IMR-90 (cell line): Measurements from ENCODE around the gene SMIM36. TPM values are rescaled to one million over a fixed set of nuclear protein-coding genes. Genes with fewer than 3 reads are reported as not detected.
A peak's percentile ranks its signal among the peaks of the same experiment; 100 is the strongest.

Experiments used
- ATAC-seq: fragments of 200-7000 bp; cut with Tn5 transposase; 2 replicates; pipeline ENCODE4 v1.9.1; 2020; ENCODE audit warnings: low read depth, mild to moderate bottlenecking, moderate library complexity
- BruUV-seq: library from RNA; stranded (reverse); fragments of 400-500 nt; replicated peaks from 2 replicates; lab custom pipeline; 2021; lab: Mats Ljungman, UMichigan
- CTCF ChIA-PET: fragments of 300-600 bp; formaldehyde crosslinking; extraction: SDS; loops from one replicate; lab custom pipeline; 2021; ENCODE audit warnings: antibody characterized with exemption; lab: Yijun Ruan, JAX
- POLR2A ChIA-PET: fragments of 300-600 bp; sonication (Branson Sonifier 250); formaldehyde crosslinking; loops from one replicate; lab custom pipeline; 2022; ENCODE audit warnings: antibody characterized with exemption; ENCODE audit not compliant: unreplicated experiment; lab: Charles Lee
- DNase-seq: peaks from one replicate; pipeline ENCODE4 v3.0.0; 2013
- H2AFZ ChIP-seq: replicated peaks from 2 replicates; pipeline ENCODE3; 2013; ENCODE audit warnings: low read length, mild to moderate bottlenecking; ENCODE audit not compliant: poor library complexity
- H2AK5ac ChIP-seq: 2 replicates; pipeline ENCODE4 v1.6.1; 2013; ENCODE audit warnings: low read depth, low read length, inconsistent platforms
- H2AK9ac ChIP-seq: replicated peaks from 2 replicates; pipeline ENCODE3; 2013; ENCODE audit warnings: mild to moderate bottlenecking, low read depth, low read length, moderate library complexity; ENCODE audit not compliant: poor library complexity
- H2BK120ac ChIP-seq: 2 replicates; pipeline ENCODE4 v1.6.1; 2013; ENCODE audit warnings: low read depth, low read length, inconsistent platforms
- H2BK15ac ChIP-seq: 3 replicates; pipeline ENCODE4 v1.6.1; 2013; ENCODE audit warnings: low read depth, low read length, inconsistent platforms
- H2BK20ac ChIP-seq: 2 replicates; pipeline ENCODE4 v1.6.1; 2013; ENCODE audit warnings: low read depth, mild to moderate bottlenecking, inconsistent platforms, low read length, moderate library complexity
- H2BK5ac ChIP-seq: 2 replicates; pipeline ENCODE4 v1.6.1; 2013; ENCODE audit warnings: mild to moderate bottlenecking, low read depth, low read length, inconsistent platforms; ENCODE audit not compliant: poor library complexity, severe bottlenecking
- H3K14ac ChIP-seq: replicated peaks from 2 replicates; pipeline ENCODE4 v1.6.1; 2013; ENCODE audit warnings: low read depth, low read length, inconsistent platforms
- H3K18ac ChIP-seq: 2 replicates; pipeline ENCODE4 v1.6.1; 2013; ENCODE audit warnings: low read depth, low read length, control low read depth
- H3K23ac ChIP-seq: 2 replicates; pipeline ENCODE4 v1.6.1; 2013; ENCODE audit warnings: low read depth, low read length, inconsistent platforms
- H3K27ac ChIP-seq: 2 replicates; pipeline ENCODE4 v1.5.1; 2013; ENCODE audit warnings: mild to moderate bottlenecking, control low read depth, low read length; ENCODE audit not compliant: insufficient read depth
- H3K27me3 ChIP-seq: 2 replicates; pipeline ENCODE4 v1.6.1; 2013; ENCODE audit warnings: low read length; ENCODE audit not compliant: control insufficient read depth, insufficient read depth
- H3K36me3 ChIP-seq: 2 replicates; pipeline ENCODE4 v1.6.1; 2013; ENCODE audit warnings: low read length, mixed read lengths; ENCODE audit not compliant: control insufficient read depth, insufficient read depth
- H3K4ac ChIP-seq: 2 replicates; pipeline ENCODE4 v1.6.1; 2013; ENCODE audit warnings: low read depth, low read length, inconsistent platforms
- H3K4me1 ChIP-seq: 2 replicates; pipeline ENCODE4 v1.6.1; 2013; ENCODE audit warnings: low read length, mixed read lengths; ENCODE audit not compliant: control insufficient read depth, insufficient read depth
- H3K4me2 ChIP-seq: 2 replicates; pipeline ENCODE4 v1.6.1; 2013; ENCODE audit warnings: low read depth, mild to moderate bottlenecking, control low read depth, low read length, moderate library complexity
- H3K4me3 ChIP-seq: 2 replicates; pipeline ENCODE4 v1.5.1; 2013; ENCODE audit warnings: low read depth, mild to moderate bottlenecking, control low read depth, low read length, moderate library complexity; ENCODE audit not compliant: insufficient read depth
- H3K56ac ChIP-seq: 2 replicates; pipeline ENCODE4 v1.6.1; 2013; ENCODE audit warnings: low read length, inconsistent platforms; ENCODE audit not compliant: insufficient read depth; ENCODE audit errors: extremely low read depth
- H3K79me1 ChIP-seq, 2 experiments: 2 replicates each; pipeline ENCODE4 v1.6.1; 2013; ENCODE audit warnings: low read length in 2 of 2, inconsistent platforms in 1 of 2, low read depth in 1 of 2
- H3K9ac ChIP-seq: 2 replicates; pipeline ENCODE4 v1.6.1; 2013; ENCODE audit warnings: low read depth, low read length, control low read depth
- H3K9me1 ChIP-seq: 2 replicates; pipeline ENCODE4 v1.6.1; 2013; ENCODE audit warnings: low read length, inconsistent platforms; ENCODE audit not compliant: insufficient read depth
- H3K9me3 ChIP-seq: 2 replicates; pipeline ENCODE4 v1.6.1; 2013; ENCODE audit warnings: low read length; ENCODE audit not compliant: control insufficient read depth, insufficient read depth
- H4K20me1 ChIP-seq: 2 replicates; pipeline ENCODE4 v1.6.1; 2013; ENCODE audit warnings: low read length, inconsistent platforms; ENCODE audit not compliant: insufficient read depth
- H4K5ac ChIP-seq: 2 replicates; pipeline ENCODE4 v1.6.1; 2013; ENCODE audit warnings: mild to moderate bottlenecking, low read depth, low read length, control low read depth
- H4K8ac ChIP-seq, 2 experiments: 2 replicates each; pipeline ENCODE4 v1.6.1; 2013; ENCODE audit warnings: low read depth in 2 of 2, low read length in 2 of 2, control low read depth in 1 of 2, inconsistent platforms in 1 of 2
- H4K91ac ChIP-seq: 2 replicates; pipeline ENCODE4 v1.6.1; 2013; ENCODE audit warnings: low read depth, low read length, inconsistent platforms; ENCODE audit not compliant: insufficient read depth
- BHLHE40 ChIP-seq: fragments of 150-350 bp; IDR thresholded peaks from 2 replicates; pipeline ENCODE4 v1.6.1; 2016; ENCODE audit warnings: mild to moderate bottlenecking, low read depth, low read length
- MAFK ChIP-seq: IDR thresholded peaks from 2 replicates; pipeline ENCODE4 v1.6.1; 2012; ENCODE audit warnings: low read depth, low read length, improper control_type of control experiment
- MXI1 ChIP-seq: IDR thresholded peaks from 2 replicates; pipeline ENCODE4 v1.6.1; 2012; ENCODE audit warnings: low read depth, mild to moderate bottlenecking, low read length, moderate library complexity, borderline replicate concordance
- POLR2A ChIP-seq: IDR thresholded peaks from 2 replicates; pipeline ENCODE4 v1.6.1; 2012; ENCODE audit warnings: mild to moderate bottlenecking, low read depth, low read length
- SMC3 ChIP-seq: fragments of 150-350 bp; IDR thresholded peaks from 2 replicates; pipeline ENCODE4 v1.6.1; 2016; ENCODE audit warnings: low read depth, mild to moderate bottlenecking, antibody characterized with exemption, low read length, moderate library complexity
- WGBS, 2 experiments: methylation state at CpG; one replicate each; pipeline versions ENCODE4 v1.1.5 to v1.1.7; 2013; ENCODE audit warnings: missing lambda C conversion rate in 2 of 2; ENCODE audit not compliant: insufficient read length in 1 of 2; ENCODE audit errors: extremely low coverage in 2 of 2; 5-methylcytosine and 5-hydroxymethylcytosine counted together
- dilution Hi-C: fragments of 300-500 bp; cut with HindIII; formaldehyde crosslinking; loops from one replicate; pipeline ENCODE4 v1.14.3; 2018; ENCODE audit warnings: low sequenced_read_pairs; ENCODE audit not compliant: unreplicated experiment
- in situ Hi-C: fragments of 300-500 bp; cut with MboI; formaldehyde crosslinking; loops from 3 replicates; pipeline ENCODE4 v1.14.3; 2019; ENCODE audit warnings: low sequenced_read_pairs, inconsistent platforms, mixed read lengths
- intact Hi-C: fragments of 100-400 bp; cut with micrococcal nuclease; formaldehyde crosslinking; loops from 2 replicates; pipeline ENCODE4 v1.10.0; 2022
- polyA plus RNA-seq, 3 experiments: library from polyadenylated mRNA; depleted of rRNA; stranded (reverse); fragments of >200 nt; gene quantifications; 2 replicates each; pipeline ENCODE4 v1.2.3, GENCODE V29; 2012; ENCODE audit warnings: low replicate concordance in 1 of 3
- total RNA-seq: library from RNA; depleted of rRNA; stranded (reverse); fragments of >200 nt; gene quantifications from 2 replicates; pipeline ENCODE4 v1.2.3, GENCODE V29; 2012
- TF ChIP-seq, protein P1 (sequence below): fragments of 150-350 bp; IDR thresholded peaks from 2 replicates; pipeline ENCODE4 v1.6.1; 2016; ENCODE audit warnings: low read depth, mild to moderate bottlenecking, low read length, moderate library complexity, borderline replicate concordance

SMIM36 gene
- total and polyA plus RNA-seq, 2 of the 4 experiments (the other 2 are of a cell fraction): not detected

- intact Hi-C loops: loop anchor here (2.0 kb wide), 1 partner anchor 33 kb away; the partner anchor contains the start of gene MMD
Measured at GRCh38 chr17:55453839-55454557, 57.3 kb downstream of the SMIM36 start.

More at GRCh38 chr17:55453839-55454557, 57.3 kb downstream of the SMIM36 start:
- peaks cover 32% of the 10 kb centered on the region for H3K4me1 ChIP-seq
- H3K14ac ChIP-seq: peak overlapping the region; percentile 72
- ChIA-PET POLR2A (no interaction called here), CTCF (interaction anchor here (0.9 kb wide), 1 partner anchor 21 kb away, joined by 4 read pairs; no protein-coding TSS in a partner anchor)
- no peaks in the 10 kb centered on the region for H3K36me3 ChIP-seq
- H4K20me1 ChIP-seq: no peaks in the 10 kb centered on the region
- no peak for TF ChIP-seq MXI1
- TF ChIP-seq, protein P1, sequence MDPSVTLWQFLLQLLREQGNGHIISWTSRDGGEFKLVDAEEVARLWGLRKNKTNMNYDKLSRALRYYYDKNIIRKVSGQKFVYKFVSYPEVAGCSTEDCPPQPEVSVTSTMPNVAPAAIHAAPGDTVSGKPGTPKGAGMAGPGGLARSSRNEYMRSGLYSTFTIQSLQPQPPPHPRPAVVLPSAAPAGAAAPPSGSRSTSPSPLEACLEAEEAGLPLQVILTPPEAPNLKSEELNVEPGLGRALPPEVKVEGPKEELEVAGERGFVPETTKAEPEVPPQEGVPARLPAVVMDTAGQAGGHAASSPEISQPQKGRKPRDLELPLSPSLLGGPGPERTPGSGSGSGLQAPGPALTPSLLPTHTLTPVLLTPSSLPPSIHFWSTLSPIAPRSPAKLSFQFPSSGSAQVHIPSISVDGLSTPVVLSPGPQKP: no peak
- peak; percentile 93 for TF ChIP-seq MAFK
- no peak for TF ChIP-seq POLR2A
- TF ChIP-seq BHLHE40: no peak
- TF ChIP-seq SMC3: no peak
- peak overlapping the region in 1 of 2 experiments; percentile 59; a peak in 2 of 4 replicates for H4K8ac ChIP-seq
- H3K4ac ChIP-seq: peak overlapping the region; percentile 81
- in situ Hi-C loops (no loop called here), dilution Hi-C loops (no loop called here)
- ATAC-seq: no peak
- H3K9me3 ChIP-seq: no peaks in the 10 kb centered on the region
- no peak overlapping the region for H3K4me3 ChIP-seq
- peak overlapping the region; percentile 91 for H2BK15ac ChIP-seq
- peaks cover 19% of the 10 kb centered on the region for H3K9me1 ChIP-seq
- H3K27me3 ChIP-seq: no peaks in the 10 kb centered on the region
- H3K9ac ChIP-seq: no peak overlapping the region
- H3K27ac ChIP-seq: peak overlapping the region; percentile 56; the same call in 1 of the 2 replicates
- peak overlapping the region; percentile 93; the same call in 1 of the 2 replicates for H4K5ac ChIP-seq
- H4K91ac ChIP-seq: peak overlapping the region; percentile 85
- H3K18ac ChIP-seq: peak overlapping the region; percentile 99
- H2BK5ac ChIP-seq: peak overlapping the region; percentile 63
- DNase-seq: no peak
- WGBS, 2 experiments: no CpG with 5 or more reads among the region's 6 CpGs
- H3K4me2 ChIP-seq: no peak overlapping the region
- H3K23ac ChIP-seq: no peak overlapping the region
- no peak overlapping the region; the same call in 1 of the 2 replicates for H3K56ac ChIP-seq
- H2AK9ac ChIP-seq: no peak overlapping the region
- peak overlapping the region; percentile 34 for H2AFZ ChIP-seq
- peak overlapping the region; percentile 70 for H2BK20ac ChIP-seq
- H2AK5ac ChIP-seq: peak overlapping the region; percentile 78
- no TSS peak for BruUV-seq
- peak overlapping the region; percentile 60 for H2BK120ac ChIP-seq
- H3K79me1 ChIP-seq: no peaks in the 10 kb centered on the region
